GM12873 (cell line): Measurements from ENCODE around the gene PARP1.

Experiments
- TF ChIP-seq, protein P1 (sequence below): IDR thresholded peaks from 2 replicates; pipeline ENCODE4 v1.5.1; 2012; ENCODE audit warnings: low read depth, mild to moderate bottlenecking, moderate library complexity, low read length, control low read depth; ENCODE audit not compliant: insufficient read depth; ENCODE audit errors: missing control alignments

PARP1 gene

DNA sequence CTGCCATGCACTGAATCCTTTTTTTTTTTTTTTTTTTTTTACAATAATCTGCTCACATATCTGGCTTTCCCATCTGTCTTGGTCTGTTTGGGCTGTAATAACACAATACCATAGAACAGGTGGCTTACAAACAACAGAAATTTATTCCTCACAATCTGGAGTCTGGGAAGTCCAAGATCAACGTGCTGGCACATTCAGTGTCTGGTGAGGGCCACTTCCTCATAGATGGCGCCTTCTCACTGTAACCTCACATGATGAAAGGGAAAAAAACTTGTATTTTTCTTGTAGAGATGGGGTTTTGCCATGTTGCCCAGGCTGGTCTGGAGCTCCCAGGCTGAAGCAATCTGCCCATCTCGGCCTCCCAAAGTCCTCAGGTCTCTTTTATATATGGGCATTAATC, 13.0 kb upstream of the PARP1 start:
- TF ChIP-seq, protein P1, sequence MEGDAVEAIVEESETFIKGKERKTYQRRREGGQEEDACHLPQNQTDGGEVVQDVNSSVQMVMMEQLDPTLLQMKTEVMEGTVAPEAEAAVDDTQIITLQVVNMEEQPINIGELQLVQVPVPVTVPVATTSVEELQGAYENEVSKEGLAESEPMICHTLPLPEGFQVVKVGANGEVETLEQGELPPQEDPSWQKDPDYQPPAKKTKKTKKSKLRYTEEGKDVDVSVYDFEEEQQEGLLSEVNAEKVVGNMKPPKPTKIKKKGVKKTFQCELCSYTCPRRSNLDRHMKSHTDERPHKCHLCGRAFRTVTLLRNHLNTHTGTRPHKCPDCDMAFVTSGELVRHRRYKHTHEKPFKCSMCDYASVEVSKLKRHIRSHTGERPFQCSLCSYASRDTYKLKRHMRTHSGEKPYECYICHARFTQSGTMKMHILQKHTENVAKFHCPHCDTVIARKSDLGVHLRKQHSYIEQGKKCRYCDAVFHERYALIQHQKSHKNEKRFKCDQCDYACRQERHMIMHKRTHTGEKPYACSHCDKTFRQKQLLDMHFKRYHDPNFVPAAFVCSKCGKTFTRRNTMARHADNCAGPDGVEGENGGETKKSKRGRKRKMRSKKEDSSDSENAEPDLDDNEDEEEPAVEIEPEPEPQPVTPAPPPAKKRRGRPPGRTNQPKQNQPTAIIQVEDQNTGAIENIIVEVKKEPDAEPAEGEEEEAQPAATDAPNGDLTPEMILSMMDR = no peak

DNA sequence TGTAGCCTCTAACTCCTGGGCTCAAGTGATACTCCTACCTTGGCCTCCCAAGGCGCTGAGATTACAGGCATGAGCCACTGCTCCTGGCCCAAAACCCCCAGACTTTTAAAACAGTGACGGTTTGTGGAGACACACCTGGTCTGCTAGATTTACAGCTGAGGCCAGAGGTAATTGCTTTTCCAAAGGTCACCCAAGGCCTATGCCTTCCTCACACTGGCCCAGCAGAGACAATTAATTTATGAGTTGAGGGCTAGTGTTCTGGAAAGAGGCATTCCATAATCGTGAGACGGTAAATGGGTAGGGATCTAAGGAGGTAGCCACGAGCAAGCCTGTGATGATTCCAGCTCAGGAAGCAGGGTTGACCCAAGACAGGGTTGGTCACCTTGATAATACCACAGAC, 12.4 kb upstream of the PARP1 start:
- TF ChIP-seq, protein P1 = no peak

- TF ChIP-seq, protein P1 = no peak
These were observed 11.6 kb upstream of the PARP1 start for GRCh38 chr1:226419284-226420029.

- TF ChIP-seq, protein P1 = no peak
These were observed 10.1 kb upstream of the PARP1 start for GRCh38 chr1:226417830-226418546.

- TF ChIP-seq, protein P1 = no peak
These were observed 9.5 kb upstream of the PARP1 start for GRCh38 chr1:226417350-226417749.

DNA sequence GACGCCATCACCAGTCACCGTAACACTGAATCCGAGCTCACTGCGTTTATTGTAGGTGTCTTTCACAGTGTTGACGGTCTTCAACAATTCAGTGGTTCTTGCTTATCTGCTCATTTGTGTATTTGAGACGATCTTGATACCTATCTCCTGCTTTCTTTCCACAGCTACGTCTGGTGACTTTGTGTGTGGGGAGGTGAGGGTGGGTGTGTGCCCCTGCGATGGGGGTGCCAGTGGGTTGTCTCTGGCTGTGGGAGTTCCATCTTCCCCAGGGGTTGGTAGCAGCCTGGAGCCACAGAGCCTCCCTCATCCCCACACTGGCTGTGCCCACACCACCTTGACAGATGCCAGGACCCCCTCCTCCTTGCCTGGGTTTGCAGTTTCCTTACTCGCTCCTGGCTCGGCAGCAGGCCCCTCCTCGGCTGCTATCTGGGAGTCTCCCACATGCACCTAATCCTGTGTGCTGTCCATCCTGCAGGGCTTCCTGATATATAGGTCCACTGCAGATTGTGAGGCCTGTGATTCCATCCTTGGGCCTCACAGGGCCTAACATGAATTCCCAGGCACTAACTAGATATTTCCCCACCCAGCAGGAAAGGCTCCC, 6.3 kb upstream of the PARP1 start:
- TF ChIP-seq, protein P1 = no peak

DNA sequence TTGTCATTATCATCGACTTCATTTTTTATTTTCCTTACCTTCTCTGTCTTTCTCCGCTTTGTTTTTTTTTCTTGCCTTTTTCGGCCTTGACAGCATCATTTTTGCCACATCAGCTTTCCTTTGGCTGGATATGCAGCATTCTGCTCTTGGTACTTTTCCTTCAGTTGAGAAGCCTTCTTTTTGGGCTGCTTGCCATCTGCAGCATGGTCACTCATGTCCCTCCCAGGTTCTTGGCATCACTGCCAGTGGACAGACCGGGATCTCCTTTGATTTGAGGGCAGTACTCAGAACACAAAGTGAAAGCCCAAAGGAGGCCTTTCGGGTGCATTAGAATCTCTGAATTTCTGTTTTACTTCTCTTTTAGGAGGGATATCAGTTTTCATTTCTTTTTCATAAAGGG, 3.7 kb upstream of the PARP1 start:
- TF ChIP-seq, protein P1 = no peak
